OCI-LY7 (cell line): ENCODE data around the gene WDCP. TPM values are rescaled to one million over a fixed set of nuclear protein-coding genes. Genes with fewer than 3 reads are reported as not detected.

ENCODE experiments used
- BruUV-seq: library from RNA; stranded (reverse); fragments of 400-500 nt; replicated peaks from 2 replicates; lab custom pipeline; 2021; lab: Mats Ljungman, UMichigan
- CTCF ChIA-PET: fragments of 300-600 bp; sonication (Branson Sonifier 250); formaldehyde crosslinking; loops from one replicate; lab custom pipeline; 2022; ENCODE audit warnings: antibody characterized with exemption; ENCODE audit not compliant: unreplicated experiment; lab: Charles Lee
- POLR2A ChIA-PET: fragments of 300-600 bp; sonication (Branson Sonifier 250); formaldehyde crosslinking; loops from one replicate; lab custom pipeline; 2022; ENCODE audit warnings: antibody characterized with exemption; lab: Charles Lee
- DNase-seq: peaks from one replicate; pipeline ENCODE4 v3.0.0-alpha.2; 2015; ENCODE audit warnings: low spot score
- H2AFZ ChIP-seq: fragments of 200-600 bp; sonication (generic), shearing (Covaris generic); 2 replicates; pipeline ENCODE4 v1.6.1; 2014; ENCODE audit warnings: mild to moderate bottlenecking, antibody characterized with exemption, low read length, moderate library complexity
- H3K27ac ChIP-seq: fragments of 200-600 bp; sonication (generic); 2 replicates; pipeline ENCODE4 v1.5.1; 2014; ENCODE audit warnings: mixed run types, low read depth, mild to moderate bottlenecking, moderate library complexity, low read length, inconsistent platforms; ENCODE audit not compliant: poor library complexity, severe bottlenecking
- H3K36me3 ChIP-seq: fragments of 200-600 bp; sonication (generic); 2 replicates; pipeline ENCODE4 v1.6.1; 2014; ENCODE audit warnings: mild to moderate bottlenecking, antibody characterized with exemption, low read length, moderate library complexity, mixed read lengths; ENCODE audit not compliant: insufficient read depth
- H3K4me1 ChIP-seq: fragments of 200-600 bp; sonication (generic); 2 replicates; pipeline ENCODE4 v1.5.1; 2014; ENCODE audit warnings: mild to moderate bottlenecking, low read length; ENCODE audit not compliant: insufficient read depth, poor library complexity, severe bottlenecking
- H3K4me2 ChIP-seq: fragments of 200-600 bp; sonication (generic); 2 replicates; pipeline ENCODE4 v1.6.1; 2014; ENCODE audit warnings: mild to moderate bottlenecking, low read length
- H3K4me3 ChIP-seq: fragments of 200-600 bp; sonication (generic); 2 replicates; pipeline ENCODE4 v1.5.1; 2014; ENCODE audit warnings: mild to moderate bottlenecking, low read depth, low read length; ENCODE audit not compliant: poor library complexity, severe bottlenecking
- H3K79me2 ChIP-seq: fragments of 200-600 bp; sonication (generic); 2 replicates; pipeline ENCODE4 v1.6.1; 2016; ENCODE audit warnings: low read depth, mild to moderate bottlenecking, low read length, moderate library complexity, mixed read lengths; ENCODE audit not compliant: insufficient read depth
- H3K9me2 ChIP-seq: fragments of 200-600 bp; sonication (generic); 2 replicates; pipeline ENCODE4 v1.6.1; 2016; ENCODE audit warnings: mild to moderate bottlenecking, low read length, mixed read lengths; ENCODE audit not compliant: insufficient read depth
- H3K9me3 ChIP-seq: fragments of 200-600 bp; sonication (generic); 2 replicates; pipeline ENCODE4 v1.6.1; 2014; ENCODE audit warnings: mild to moderate bottlenecking, mixed run types, low read length, mixed read lengths
- H4K20me1 ChIP-seq: fragments of 200-600 bp; sonication (generic); 2 replicates; pipeline ENCODE4 v1.6.1; 2014; ENCODE audit warnings: mild to moderate bottlenecking, antibody characterized with exemption, low read length, moderate library complexity, mixed read lengths; ENCODE audit not compliant: insufficient read depth
- EZH2phosphoT487 ChIP-seq: fragments of 200-600 bp; sonication (generic); IDR thresholded peaks from 2 replicates; pipeline ENCODE4 v1.6.1; 2018; ENCODE audit warnings: low read depth, borderline replicate concordance, mild to moderate bottlenecking, mixed run types, antibody characterized with exemption, low read length, moderate library complexity, mixed read lengths
- intact Hi-C: fragments of 100-400 bp; cut with micrococcal nuclease; formaldehyde crosslinking; loops from one replicate; pipeline ENCODE4 v1.10.0; 2022; ENCODE audit not compliant: unreplicated experiment
- total RNA-seq, 2 experiments: library from RNA; depleted of rRNA in 1 of 2; stranded (reverse); fragments of >200 nt in 1 of 2; shearing (Covaris generic) in 1 of 2; gene quantifications; 2 replicates each; pipeline ENCODE4 v1.2.3, GENCODE V29; 2014 to 2022
- TF ChIP-seq, protein P1 (sequence below): fragments of 200-600 bp; sonication (generic); conservative IDR thresholded peaks from 2 replicates; pipeline ENCODE4 v1.5.1; 2014; ENCODE audit warnings: mild to moderate bottlenecking, antibody characterized with exemption, low read length, moderate library complexity, mixed read lengths

WDCP gene
- total RNA-seq, 2 experiments from 2014 or later = 13.9 to 21.0 TPM

DNA sequence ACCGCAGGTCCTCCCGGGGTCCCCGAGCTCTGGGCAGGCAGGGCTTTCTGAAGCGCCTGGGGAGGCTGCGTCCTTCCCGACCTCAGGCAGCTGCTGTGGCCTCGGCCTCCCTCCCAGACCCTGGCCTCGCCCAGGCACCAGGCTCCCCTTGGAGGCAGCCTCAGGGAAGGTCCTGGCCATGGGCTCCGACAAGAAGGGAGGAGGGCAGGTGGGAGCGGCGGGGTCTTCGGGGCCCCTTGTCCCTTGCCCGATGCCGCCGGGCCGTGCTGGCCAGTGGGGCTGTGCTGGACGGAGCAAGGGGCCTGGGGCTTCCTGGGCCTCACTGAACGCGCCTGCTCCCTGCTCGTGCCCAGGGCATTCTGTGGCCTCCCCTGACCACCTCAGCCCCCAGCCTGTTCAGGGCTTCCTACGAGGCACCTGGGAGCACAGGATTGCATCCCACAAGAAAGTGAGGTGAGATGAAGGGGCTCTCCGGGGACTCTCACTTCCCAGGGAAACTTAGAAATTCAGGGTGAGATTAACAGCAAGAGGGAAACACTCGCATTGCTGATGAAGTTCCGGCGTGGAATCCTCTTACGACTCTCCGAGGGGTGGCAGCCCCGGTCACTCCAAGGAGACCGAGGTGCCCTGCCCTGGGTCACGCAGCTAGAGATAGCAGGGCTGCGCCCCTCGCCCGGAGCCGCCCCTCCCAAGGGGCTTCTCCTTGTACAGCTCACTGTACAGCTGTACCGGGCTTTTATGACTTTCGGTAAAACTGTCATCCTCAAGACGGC, 36.5 kb downstream of the WDCP start:
- POLR2A ChIA-PET = no interaction called here

DNA sequence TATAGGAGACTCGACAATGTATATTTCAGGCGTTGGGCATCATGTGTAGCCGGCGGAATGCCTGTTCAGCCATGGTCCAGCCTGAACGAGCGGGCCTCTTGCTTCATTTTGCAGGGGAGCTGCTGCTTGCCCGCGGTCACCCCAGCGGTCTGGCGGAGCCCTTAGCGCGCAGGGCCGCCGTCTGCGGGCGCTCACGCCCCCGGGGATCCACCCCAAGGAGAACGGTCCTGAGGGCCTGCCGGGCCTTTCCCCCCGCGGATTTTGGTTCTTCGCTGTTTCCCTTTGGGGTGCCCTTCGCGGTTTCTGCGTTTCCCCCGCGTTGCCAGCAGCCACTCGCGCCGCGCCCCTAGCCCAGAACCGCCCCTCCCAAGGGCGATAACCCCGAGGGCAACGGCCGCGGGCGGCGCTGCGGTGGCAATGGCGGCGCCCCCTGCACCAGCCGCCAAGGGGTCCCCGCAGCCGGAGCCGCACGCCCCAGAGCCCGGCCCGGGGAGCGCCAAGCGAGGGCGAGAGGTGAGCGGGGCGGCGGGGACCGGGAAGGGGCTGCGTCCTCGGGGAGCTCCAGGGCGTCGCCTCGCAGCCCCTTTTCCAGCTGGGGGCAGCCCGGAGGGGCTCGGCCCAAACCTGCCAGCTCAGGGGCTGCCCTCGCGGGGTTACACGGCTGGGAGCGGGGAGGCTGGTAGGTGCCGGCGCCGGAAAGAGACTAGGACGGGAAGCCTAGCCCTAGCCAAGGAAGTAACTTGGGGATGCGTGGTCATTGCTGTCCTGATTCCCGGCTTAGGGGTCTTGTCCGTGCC, 37.3 kb downstream of the WDCP start, which contains the start of gene MFSD2B:
MFSD2B (plus strand) TSS at position 406 of the 797 bp plus-strand sequence; CDS start at position 418, 12 bp downstream.
- Histone ChIP-seq H3K27ac (no peak within 1 kb of the TSS), H3K79me2 (no peaks in the 10 kb centered on the region), H3K9me3 (no peaks in the 10 kb centered on the region), H3K4me2 (no peak within 1 kb of the TSS), H4K20me1 (no peaks in the 10 kb centered on the region), H2AFZ (no peak within 1 kb of the TSS), H3K9me2 (no peaks in the 10 kb centered on the region), H3K36me3 (no peaks in the 10 kb centered on the region), H3K4me3 (no peak within 1 kb of the TSS), H3K4me1 (no peaks in the 10 kb centered on the region)
- no TSS peak for BruUV-seq
- TF ChIP-seq EZH2phosphoT487 = no peak
- TF ChIP-seq, protein P1, sequence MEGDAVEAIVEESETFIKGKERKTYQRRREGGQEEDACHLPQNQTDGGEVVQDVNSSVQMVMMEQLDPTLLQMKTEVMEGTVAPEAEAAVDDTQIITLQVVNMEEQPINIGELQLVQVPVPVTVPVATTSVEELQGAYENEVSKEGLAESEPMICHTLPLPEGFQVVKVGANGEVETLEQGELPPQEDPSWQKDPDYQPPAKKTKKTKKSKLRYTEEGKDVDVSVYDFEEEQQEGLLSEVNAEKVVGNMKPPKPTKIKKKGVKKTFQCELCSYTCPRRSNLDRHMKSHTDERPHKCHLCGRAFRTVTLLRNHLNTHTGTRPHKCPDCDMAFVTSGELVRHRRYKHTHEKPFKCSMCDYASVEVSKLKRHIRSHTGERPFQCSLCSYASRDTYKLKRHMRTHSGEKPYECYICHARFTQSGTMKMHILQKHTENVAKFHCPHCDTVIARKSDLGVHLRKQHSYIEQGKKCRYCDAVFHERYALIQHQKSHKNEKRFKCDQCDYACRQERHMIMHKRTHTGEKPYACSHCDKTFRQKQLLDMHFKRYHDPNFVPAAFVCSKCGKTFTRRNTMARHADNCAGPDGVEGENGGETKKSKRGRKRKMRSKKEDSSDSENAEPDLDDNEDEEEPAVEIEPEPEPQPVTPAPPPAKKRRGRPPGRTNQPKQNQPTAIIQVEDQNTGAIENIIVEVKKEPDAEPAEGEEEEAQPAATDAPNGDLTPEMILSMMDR = no peak
- DNase-seq = no peak
- CTCF ChIA-PET = no interaction called here
- POLR2A ChIA-PET = interaction anchor here (0.5 kb wide), 1 partner anchor 67 kb away, joined by 3 read pairs; no protein-coding TSS in a partner anchor
- intact Hi-C loops = no loop called here

More for the DNA sequence above, 36.5 kb downstream of the WDCP start:
- Histone ChIP-seq H3K36me3 (no peaks in the 10 kb centered on the region), H2AFZ (no peak overlapping the region), H3K4me1 (no peaks in the 10 kb centered on the region), H3K9me3 (no peaks in the 10 kb centered on the region), H3K27ac (no peak overlapping the region), H3K79me2 (no peaks in the 10 kb centered on the region), H3K4me2 (no peak overlapping the region), H3K9me2 (no peaks in the 10 kb centered on the region), H3K4me3 (no peak overlapping the region), H4K20me1 (no peaks in the 10 kb centered on the region)
- CTCF ChIA-PET = interaction anchor here (0.7 kb wide), 1 partner anchor 82 kb away, joined by 3 read pairs; no protein-coding TSS in a partner anchor
- no TSS peak for BruUV-seq
- intact Hi-C loops = no loop called here
- TF ChIP-seq, protein P1 = no peak
- no peak for TF ChIP-seq EZH2phosphoT487
- no peak for DNase-seq
